Esophagus squamous epithelium (tissue), 4 donors: ENCODE measurements around the gene CRB1.

Source experiments
- POLR2A ChIP-seq, 4 donors: fragments of 450-650 bp; IDR thresholded peaks; one replicate each; pipeline ENCODE4 v1.6.1; 2017; ENCODE audit warnings: antibody characterized with exemption in 4 of 4, mild to moderate bottlenecking in 4 of 4, moderate library complexity in 3 of 4
- TF ChIP-seq, protein P1 (sequence below), 6 experiments: fragments of 450-650 bp in 4 of 6; fragments of 200-600 bp in 2 of 6; sonication (generic) in 2 of 6; IDR thresholded peaks; one replicate each; pipeline ENCODE4 v1.5.1; 2016 to 2019; ENCODE audit warnings: antibody characterized with exemption in 6 of 6, mild to moderate bottlenecking in 4 of 6, moderate library complexity in 4 of 6

DNA sequence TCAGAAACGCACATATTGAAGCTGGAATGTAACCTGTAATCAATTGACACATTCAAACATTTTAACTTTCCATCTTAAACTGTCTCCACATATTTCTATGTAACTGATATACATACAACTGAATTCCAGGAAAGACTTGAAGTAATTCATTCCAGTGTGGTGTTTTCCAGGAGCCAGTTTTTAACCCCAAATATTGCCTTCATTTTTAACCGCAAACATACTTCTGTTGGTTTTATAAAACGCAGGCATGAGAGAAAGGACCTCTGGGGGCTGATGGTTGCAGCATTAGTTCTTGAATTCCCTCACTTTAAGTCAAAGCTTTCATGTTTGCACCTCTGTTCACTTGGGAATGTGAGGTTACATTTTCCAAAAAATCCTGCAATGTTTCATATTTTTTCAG, 204.1 kb downstream of the CRB1 start:
- TF ChIP-seq, protein P1, sequence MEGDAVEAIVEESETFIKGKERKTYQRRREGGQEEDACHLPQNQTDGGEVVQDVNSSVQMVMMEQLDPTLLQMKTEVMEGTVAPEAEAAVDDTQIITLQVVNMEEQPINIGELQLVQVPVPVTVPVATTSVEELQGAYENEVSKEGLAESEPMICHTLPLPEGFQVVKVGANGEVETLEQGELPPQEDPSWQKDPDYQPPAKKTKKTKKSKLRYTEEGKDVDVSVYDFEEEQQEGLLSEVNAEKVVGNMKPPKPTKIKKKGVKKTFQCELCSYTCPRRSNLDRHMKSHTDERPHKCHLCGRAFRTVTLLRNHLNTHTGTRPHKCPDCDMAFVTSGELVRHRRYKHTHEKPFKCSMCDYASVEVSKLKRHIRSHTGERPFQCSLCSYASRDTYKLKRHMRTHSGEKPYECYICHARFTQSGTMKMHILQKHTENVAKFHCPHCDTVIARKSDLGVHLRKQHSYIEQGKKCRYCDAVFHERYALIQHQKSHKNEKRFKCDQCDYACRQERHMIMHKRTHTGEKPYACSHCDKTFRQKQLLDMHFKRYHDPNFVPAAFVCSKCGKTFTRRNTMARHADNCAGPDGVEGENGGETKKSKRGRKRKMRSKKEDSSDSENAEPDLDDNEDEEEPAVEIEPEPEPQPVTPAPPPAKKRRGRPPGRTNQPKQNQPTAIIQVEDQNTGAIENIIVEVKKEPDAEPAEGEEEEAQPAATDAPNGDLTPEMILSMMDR (IDR thresholded peaks at IDR 0.05): no peak
- no peak for TF ChIP-seq POLR2A (IDR thresholded peaks at IDR 0.05)
